CD4-positive, alpha-beta T cell treated with Interferon alpha-2 for 1 hour (primary cell): Measurements from ENCODE around the gene PSORS1C2.
"Not testable (repeated sequence)": the region's sequence is repeated elsewhere in the genome, so short reads cannot be mapped to it uniquely, and the experiment has no call there.

Experiments used
- DNase-seq, 2 donors: peaks; one replicate each; pipeline ENCODE4 v3.0.0-alpha.2; 2020 to 2022

Gene PSORS1C2

GRCh38 chr6:31138982-31139381, at the start of gene PSORS1C2:
Gene PSORS1C2 (minus strand): TSS chr6:31139066. CDS start chr6:31139026, 40 bp downstream.
- no peak for DNase-seq

GRCh38 chr6:31187780-31188194, 48.9 kb upstream of the PSORS1C2 start:
- no peak for DNase-seq

GRCh38 chr6:31186052-31186734, 47.3 kb upstream of the PSORS1C2 start:
- DNase-seq: no peak

- not testable (repeated sequence) for DNase-seq
These were observed 46.8 kb upstream of the PSORS1C2 start for GRCh38 chr6:31185695-31186051.

- not testable (repeated sequence) for DNase-seq
These were observed 45.0 kb upstream of the PSORS1C2 start for GRCh38 chr6:31183859-31184258.

GRCh38 chr6:31183287-31183686, 44.4 kb upstream of the PSORS1C2 start:
- DNase-seq: not testable (repeated sequence)

GRCh38 chr6:31180500-31180899, 41.6 kb upstream of the PSORS1C2 start:
- peak; percentile 65 to 83 for DNase-seq

- DNase-seq: no peak
These were observed 41.0 kb upstream of the PSORS1C2 start for GRCh38 chr6:31179896-31180295.

- DNase-seq: no peak
These were observed 40.1 kb upstream of the PSORS1C2 start for GRCh38 chr6:31179042-31179386.

GRCh38 chr6:31178143-31179041, 39.5 kb upstream of the PSORS1C2 start:
- DNase-seq: no peak

- no peak for DNase-seq
These were observed 37.1 kb upstream of the PSORS1C2 start for GRCh38 chr6:31175971-31176370.

GRCh38 chr6:31174378-31174777, 35.5 kb upstream of the PSORS1C2 start:
- no peak for DNase-seq

- DNase-seq: no peak
These were observed 34.5 kb upstream of the PSORS1C2 start for GRCh38 chr6:31173406-31173805.

- no peak for DNase-seq
These were observed 34.1 kb upstream of the PSORS1C2 start for GRCh38 chr6:31172973-31173384.

- no peak for DNase-seq
These were observed 33.4 kb upstream of the PSORS1C2 start for GRCh38 chr6:31171931-31172905.

GRCh38 chr6:31170987-31171671, 32.3 kb upstream of the PSORS1C2 start:
- DNase-seq: no peak

- no peak for DNase-seq
These were observed 31.7 kb upstream of the PSORS1C2 start, which contains the start of gene POU5F1 for GRCh38 chr6:31170600-31170881. Gene POU5F1 (minus strand): TSS chr6:31170682. CDS start chr6:31170620, 62 bp downstream.

- DNase-seq: not testable (repeated sequence)
These were observed 31.2 kb upstream of the PSORS1C2 start for GRCh38 chr6:31169858-31170599.

GRCh38 chr6:31169123-31169857, 30.4 kb upstream of the PSORS1C2 start:
- DNase-seq: no peak

- no peak for DNase-seq
These were observed 29.7 kb upstream of the PSORS1C2 start for GRCh38 chr6:31168606-31169005.

GRCh38 chr6:31165986-31166385, 27.1 kb upstream of the PSORS1C2 start:
- no peak for DNase-seq
